ENCODE measurements around the gene ENTREP1.

The ENTREP1 gene

GRCh38 chr9:69319324-69320025 is 5.5 kb upstream of the ENTREP1 start:
- DNase-seq (ENCODE audit: low read depth): no peak

- no peak for DNase-seq (ENCODE audit: low read depth)
These were observed 2.8 kb upstream of the ENTREP1 start for GRCh38 chr9:69322256-69322655.

GRCh38 chr9:69323861-69324260 is 1.2 kb upstream of the ENTREP1 start:
- DNase-seq (ENCODE audit: low read depth): no peak

DNA sequence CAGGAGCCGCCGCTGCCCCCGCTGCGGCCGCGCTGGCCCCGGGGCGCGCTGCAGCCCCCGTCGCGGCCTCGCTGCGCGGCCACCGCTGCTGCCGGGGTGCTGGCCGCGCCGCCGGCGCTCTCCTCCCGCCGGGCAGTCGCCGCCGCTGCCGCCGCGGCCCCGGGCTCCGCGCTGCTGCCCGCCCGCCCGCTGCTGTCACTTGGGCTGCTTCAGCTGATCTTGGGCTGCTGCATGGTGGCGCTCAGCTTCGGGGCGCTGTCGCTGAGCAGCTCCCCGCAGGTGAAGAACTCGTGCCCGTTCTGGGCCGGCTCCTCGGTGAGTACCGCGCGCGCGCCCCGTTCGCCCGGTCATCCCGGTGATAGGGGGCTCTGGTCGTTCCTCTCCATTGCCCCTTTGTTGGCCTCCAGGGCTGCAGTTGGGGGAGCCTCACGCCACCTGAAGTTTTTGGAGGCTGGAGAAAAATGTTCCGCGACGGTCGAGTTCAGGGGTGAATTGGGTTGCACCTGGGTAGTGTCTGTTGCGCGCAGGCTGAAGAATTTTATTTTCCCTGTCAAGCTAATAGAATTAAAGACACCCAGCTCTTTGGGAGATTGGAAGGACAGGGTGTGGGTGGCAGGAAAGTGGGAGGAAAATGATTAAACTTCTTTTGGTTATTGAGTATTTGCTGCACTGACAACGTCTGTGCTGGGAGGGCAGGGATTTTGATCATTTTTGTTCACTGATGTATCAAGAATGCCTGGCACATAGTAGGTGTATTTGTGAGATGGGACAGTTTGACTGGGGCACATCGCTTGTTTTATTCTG is 596 bp downstream of the ENTREP1 start:
- DNase-seq (ENCODE audit: low read depth): no peak

- DNase-seq (ENCODE audit: low read depth): no peak
These were observed 1.2 kb downstream of the ENTREP1 start for GRCh38 chr9:69326261-69326660.

GRCh38 chr9:69330580-69330979 is 5.6 kb downstream of the ENTREP1 start:
- DNase-seq (ENCODE audit: low read depth): no peak

DNA sequence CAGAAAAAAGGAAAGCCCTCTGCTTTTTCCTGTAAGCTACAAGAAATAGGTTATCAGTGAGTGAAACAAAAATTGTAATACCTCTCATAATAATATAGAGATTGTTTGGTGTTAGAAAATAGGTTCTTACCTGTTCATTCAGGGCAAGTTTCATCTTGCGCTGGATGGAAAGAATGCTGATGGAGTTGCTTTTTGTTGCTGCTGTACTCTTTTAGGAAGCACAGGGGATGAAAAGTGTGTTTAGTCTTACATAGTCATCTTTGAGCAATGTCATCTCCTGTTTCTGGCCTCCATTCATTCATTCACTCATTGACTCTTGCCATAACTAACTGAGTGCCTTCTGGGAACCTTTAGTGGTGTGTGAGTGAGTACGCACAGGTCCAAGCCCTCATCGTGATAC is 6.4 kb downstream of the ENTREP1 start:
- no peak for DNase-seq (ENCODE audit: low read depth)

DNA sequence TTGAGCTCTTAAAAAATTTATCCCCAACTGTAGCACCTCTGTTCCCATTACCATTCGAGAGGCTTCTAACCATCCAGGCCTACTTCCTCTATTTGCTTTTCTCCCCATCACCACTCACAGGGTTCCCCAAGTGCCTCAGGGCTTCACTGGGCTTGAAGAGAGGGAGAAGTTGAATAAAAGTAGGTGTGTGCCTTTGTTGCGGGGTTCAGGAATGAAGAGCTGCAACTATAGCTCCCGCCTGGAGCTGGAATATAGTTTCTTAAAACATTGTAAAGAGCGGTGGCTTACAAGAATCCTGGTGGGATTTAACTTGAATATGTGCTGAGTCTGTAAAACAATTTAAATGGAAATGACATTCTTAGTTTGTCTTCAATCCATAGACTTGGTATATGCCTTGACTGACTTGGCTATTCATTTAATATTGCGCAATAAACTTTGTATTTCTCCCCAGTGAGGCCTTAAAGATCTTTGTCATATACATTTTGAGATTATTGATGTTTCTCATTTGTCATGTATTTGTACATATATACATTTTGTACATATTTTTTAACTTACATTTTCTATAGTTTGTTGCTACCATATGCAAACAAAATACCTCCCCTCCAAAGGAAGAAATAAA is 7.2 kb downstream of the ENTREP1 start:
- DNase-seq (ENCODE audit: low read depth): no peak

- DNase-seq (ENCODE audit: low read depth): no peak
These were observed 8.7 kb downstream of the ENTREP1 start for GRCh38 chr9:69333716-69334115.

- DNase-seq (ENCODE audit: low read depth): no peak
These were observed 9.3 kb downstream of the ENTREP1 start for GRCh38 chr9:69334317-69334716.

- no peak for DNase-seq (ENCODE audit: low read depth)
These were observed 14.6 kb downstream of the ENTREP1 start for GRCh38 chr9:69339620-69340019.

- DNase-seq (ENCODE audit: low read depth): no peak
These were observed 15.6 kb downstream of the ENTREP1 start for GRCh38 chr9:69340631-69341030.

- no peak for DNase-seq (ENCODE audit: low read depth)
These were observed 17.8 kb downstream of the ENTREP1 start for GRCh38 chr9:69342769-69343168.

GRCh38 chr9:69344459-69344858 is 19.4 kb downstream of the ENTREP1 start:
- DNase-seq (ENCODE audit: low read depth): no peak

DNA sequence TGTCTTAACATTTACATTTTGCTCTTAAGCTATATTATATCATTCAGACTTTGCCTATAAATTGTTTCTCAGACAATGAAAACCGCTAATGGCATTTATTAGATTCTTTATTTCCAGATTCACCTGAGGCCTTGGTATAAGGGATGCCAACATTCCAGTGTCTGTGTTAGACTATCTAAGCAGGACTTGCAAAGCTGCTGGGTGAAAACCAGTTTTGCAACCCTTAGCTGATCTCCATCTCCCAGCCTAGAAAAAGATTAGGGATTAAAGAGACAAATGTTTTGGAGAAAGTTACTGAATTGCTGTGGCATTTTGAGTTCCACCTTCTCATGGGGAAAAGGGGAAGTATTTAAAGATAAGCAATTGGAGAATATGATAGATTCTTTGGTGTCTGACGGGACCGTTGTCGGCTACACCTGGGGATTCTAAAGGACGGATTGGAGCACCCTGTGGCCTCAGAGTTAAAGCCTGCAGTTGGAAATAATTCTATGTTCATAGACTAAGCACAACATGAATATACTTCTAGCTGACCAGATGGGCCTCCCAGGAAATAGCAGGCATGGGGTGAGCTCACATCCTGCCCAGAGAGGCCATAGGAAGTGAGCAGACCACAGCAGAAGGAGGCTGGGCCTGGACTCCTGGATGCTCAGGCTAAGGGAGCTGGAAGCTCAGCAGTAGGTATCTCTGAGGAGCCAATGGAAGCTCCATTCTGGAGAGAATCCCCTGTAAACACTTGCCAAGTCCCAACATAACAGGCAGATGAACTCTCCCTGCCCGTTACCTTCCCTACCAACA is 21.8 kb downstream of the ENTREP1 start:
- no peak for DNase-seq (ENCODE audit: low read depth)

DNA sequence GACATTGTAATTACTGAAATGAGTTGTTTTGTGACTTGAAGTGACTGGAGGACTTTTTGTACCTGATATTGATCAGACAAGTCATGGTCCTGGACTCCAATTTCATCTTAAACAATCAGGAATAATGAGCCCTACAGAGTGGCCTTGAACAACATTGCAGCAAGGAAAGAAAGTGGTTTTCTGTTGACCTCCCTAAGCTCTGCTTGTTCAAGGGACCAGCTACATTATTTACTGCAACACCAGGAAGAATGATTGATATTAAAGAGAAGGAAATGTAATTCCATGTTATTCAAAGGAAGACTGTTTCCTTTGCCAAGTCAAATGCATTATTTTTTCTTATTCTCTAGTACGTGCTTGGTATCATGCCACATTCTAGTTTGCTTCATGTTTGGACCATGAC is 22.6 kb downstream of the ENTREP1 start:
- no peak for DNase-seq (ENCODE audit: low read depth)

DNA sequence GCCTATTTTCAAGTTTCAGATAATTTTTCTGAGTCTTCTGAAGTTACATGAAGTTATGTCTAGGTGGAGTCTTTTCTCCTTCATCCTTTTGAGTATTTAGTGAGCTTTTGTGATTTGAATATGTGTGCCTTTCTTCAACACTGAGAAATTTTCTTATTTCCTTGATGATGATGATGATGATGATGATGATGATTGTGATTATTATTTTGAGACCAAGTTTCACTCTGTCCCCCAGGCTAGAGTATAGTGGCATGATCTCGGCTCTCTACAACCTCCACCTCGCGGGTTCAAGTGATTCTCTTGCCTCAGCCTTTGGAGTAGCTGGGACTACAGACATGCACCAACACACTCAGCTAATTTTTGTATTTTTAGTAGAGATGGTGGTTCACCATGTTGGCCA is 26.2 kb downstream of the ENTREP1 start:
- no peak for DNase-seq (ENCODE audit: low read depth)

DNA sequence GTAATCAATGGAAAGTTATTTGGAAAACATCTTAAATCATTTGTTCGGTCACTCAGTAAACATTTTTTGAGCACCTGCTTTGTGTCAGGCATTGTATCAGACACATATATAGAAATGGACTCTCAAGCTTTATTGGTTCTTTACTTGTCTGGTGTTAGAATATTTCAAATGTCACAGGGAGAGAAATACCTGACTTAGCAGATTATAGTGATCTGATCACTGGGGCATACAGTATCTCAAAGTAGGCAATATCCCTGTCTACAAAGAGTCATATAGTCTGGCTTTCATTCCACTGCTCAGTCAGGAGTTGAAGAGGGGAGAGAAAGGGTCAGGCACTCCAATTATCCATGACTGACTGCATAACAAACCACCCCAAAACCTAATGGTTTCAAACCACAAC is 30.2 kb downstream of the ENTREP1 start:
- no peak for DNase-seq (ENCODE audit: low read depth)

- DNase-seq (ENCODE audit: low read depth): no peak
These were observed 32.2 kb downstream of the ENTREP1 start for GRCh38 chr9:69357030-69357775.

DNA sequence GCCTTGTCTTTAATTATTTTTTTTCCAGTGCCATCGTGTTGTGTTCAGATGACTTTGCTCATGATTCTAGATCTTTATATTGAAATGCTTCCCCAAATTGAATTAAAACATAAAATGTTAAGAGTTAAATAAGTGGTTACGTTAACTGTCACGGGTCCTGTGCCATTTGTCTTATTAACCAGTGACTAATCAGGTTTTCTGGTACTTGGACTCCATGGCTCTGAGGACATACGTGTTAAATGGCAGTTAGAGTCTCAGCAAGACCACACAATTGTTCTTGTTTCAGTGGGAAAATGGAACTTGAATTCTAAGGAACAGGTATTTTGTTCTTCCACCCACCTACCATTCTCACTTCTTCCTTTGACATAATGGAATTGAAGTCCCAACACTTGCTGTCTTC is 32.8 kb downstream of the ENTREP1 start:
- no peak for DNase-seq (ENCODE audit: low read depth)

GRCh38 chr9:69363191-69363590 is 38.2 kb downstream of the ENTREP1 start:
- DNase-seq (ENCODE audit: low read depth): no peak

Data from stimulated activated CD8-positive, alpha-beta memory T cell treated with anti-CD3 and anti-CD28 coated beads, Interleukin-4, amount 100 ng/mL, for 24 hours (primary cell).